ENCODE results near the gene KANSL1. TPM values are rescaled to one million over a fixed set of nuclear protein-coding genes. Genes with fewer than 3 reads are reported as not detected.

Gene KANSL1
- total and polyA plus RNA-seq, 9 of the 15 experiments (the other 6 are each of a cell fraction or from before 2014, with no cell fraction given): 3.6 to 55.4 (median 31.8) TPM

DNA sequence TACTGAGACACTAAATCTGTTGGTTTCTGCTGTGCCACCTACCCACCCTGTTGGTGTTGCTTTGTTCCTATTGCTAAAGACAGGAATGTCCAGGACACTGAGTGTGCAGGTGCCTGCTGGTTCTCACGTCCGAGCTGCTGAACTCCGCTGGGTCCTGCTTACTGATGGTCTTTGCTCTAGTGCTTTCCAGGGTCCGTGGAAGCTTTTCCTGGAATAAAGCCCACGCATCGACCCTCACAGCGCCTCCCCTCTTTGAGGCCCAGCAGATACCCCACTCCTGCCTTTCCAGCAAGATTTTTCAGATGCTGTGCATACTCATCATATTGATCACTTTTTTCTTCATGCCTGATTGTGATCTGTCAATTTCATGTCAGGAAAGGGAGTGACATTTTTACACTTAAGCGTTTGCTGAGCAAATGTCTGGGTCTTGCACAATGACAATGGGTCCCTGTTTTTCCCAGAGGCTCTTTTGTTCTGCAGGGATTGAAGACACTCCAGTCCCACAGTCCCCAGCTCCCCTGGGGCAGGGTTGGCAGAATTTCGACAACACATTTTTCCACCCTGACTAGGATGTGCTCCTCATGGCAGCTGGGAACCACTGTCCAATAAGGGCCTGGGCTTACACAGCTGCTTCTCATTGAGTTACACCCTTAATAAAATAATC is 179.6 kb downstream of the KANSL1 start:
- DNase-seq (ENCODE audit: extremely low read depth in 1 of 4, low spot score in 3 of 4): no peak
- Histone ChIP-seq H2AFZ (ENCODE audit: low read depth, low read length) (no peak overlapping the region), H3K9ac (ENCODE audit: insufficient read depth in 1 of 2, low read depth in 2 of 2, low read length in 2 of 2) (0 out of 4 replicates have a peak overlapping the region, but pooled peaks of 1 of the 2 experiments have one; percentile 21), H4K20me1 (replicated peaks; ENCODE audit: control insufficient read depth, insufficient read depth, low read length) (peaks cover 3% of the 10 kb centered on the region; the same call in 1 of the 2 replicates), H3K27ac (ENCODE audit: extremely low read depth, low read depth, low read length) (no peak overlapping the region), H3K4me3 (no peak overlapping the region), H3K79me2 (ENCODE audit: control insufficient read depth, insufficient read depth, low read length) (no peaks in the 10 kb centered on the region), H3K36me3 (ENCODE audit: control insufficient read depth, insufficient read depth, low read length) (no peaks in the 10 kb centered on the region), H3K4me2 (ENCODE audit: insufficient read depth, low read length) (no peak overlapping the region), H3K9me1 (ENCODE audit: control insufficient read depth, insufficient read depth, low read length) (no peaks in the 10 kb centered on the region), H3K27me3 (ENCODE audit: control insufficient read depth in 2 of 2, insufficient read depth in 2 of 2, low read length in 2 of 2) (peaks cover 3 to 34% of the 10 kb centered on the region in 2 experiments; a peak in 3 of 5 replicates), H3K9me3 (replicated peaks; ENCODE audit: control insufficient read depth, insufficient read depth, low read depth, low read length) (no peaks in the 10 kb centered on the region), H3K4me1 (replicated peaks in 1 of 2; ENCODE audit: control insufficient read depth in 2 of 2, insufficient read depth in 2 of 2, low read length in 2 of 2) (peaks cover 0 to 27% of the 10 kb centered on the region in 2 experiments; a peak in 4 of 5 replicates)
- POLR2A ChIA-PET: interaction anchor here (0.9 to 1.3 kb wide), 3 partner anchors 17 to 117 kb away, joined by 4 to 5 read pairs (median 5); no protein-coding TSS in a partner anchor
- ATAC-seq: no peak
- intact Hi-C loops (cut with micrococcal nuclease): no loop called here
- no TSS peak for BruUV-seq (replicated peaks)
- in situ Hi-C loops (cut with MboI): no loop called here
- WGBS (ENCODE audit: insufficient coverage, low coverage, missing lambda C conversion rate): 27% methylated on average over 9 of the region's 9 CpGs
- CTCF ChIA-PET (ENCODE audit: low intra/inter-chr PET ratio): no interaction called here
- TF ChIP-seq KAT7 (CRISPR knock-in tag; IDR thresholded peaks at IDR 0.05; ENCODE audit: borderline replicate concordance) (no peak), PHF8 (IDR thresholded peaks at IDR 0.05; ENCODE audit: borderline replicate concordance, low read length) (no peak), CC2D1A (IDR thresholded peaks at IDR 0.05) (no peak)
- no peak for FAIRE-seq

DNA sequence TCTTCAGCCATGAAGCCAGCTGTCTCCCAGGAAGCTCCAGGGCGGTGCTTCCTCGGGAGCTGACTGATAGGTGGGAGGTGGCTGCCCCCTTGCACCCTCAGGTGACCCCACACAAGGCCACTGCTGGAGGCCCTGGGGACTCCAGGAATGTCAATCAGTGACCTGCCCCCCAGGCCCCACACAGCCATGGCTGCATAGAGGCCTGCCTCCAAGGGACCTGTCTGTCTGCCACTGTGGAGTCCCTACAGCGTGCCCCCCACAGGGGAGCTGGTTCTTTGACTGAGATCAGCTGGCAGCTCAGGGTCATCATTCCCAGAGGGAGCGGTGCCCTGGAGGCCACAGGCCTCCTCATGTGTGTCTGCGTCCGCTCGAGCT is 180.1 kb downstream of the KANSL1 start:
- in situ Hi-C loops (cut with MboI) (no loop called here), intact Hi-C loops (cut with micrococcal nuclease) (no loop called here)
- ChIA-PET POLR2A (interaction anchor here (0.9 to 1.3 kb wide), 2 partner anchors 18 to 22 kb away, joined by 5 read pairs; no protein-coding TSS in a partner anchor), CTCF (ENCODE audit: low intra/inter-chr PET ratio) (no interaction called here)
- no peaks in the 10 kb centered on the region for H3K9me1 ChIP-seq (ENCODE audit: control insufficient read depth, insufficient read depth, low read length)
- FAIRE-seq: no peak
- no peak overlapping the region for H3K27ac ChIP-seq (ENCODE audit: extremely low read depth, low read depth, low read length)
- no peak overlapping the region for H3K4me3 ChIP-seq
- DNase-seq (ENCODE audit: extremely low read depth in 1 of 4, low spot score in 3 of 4): no peak
- no peak overlapping the region for H3K4me2 ChIP-seq (ENCODE audit: insufficient read depth, low read length)
- no peak for ATAC-seq
- TF ChIP-seq FOXJ2 (tag; IDR thresholded peaks at IDR 0.05) (no peak), TEAD2 (tag; IDR thresholded peaks at IDR 0.05) (no peak), RFX7 (CRISPR knock-in tag; IDR thresholded peaks at IDR 0.05) (no peak), CCAR2 (IDR thresholded peaks at IDR 0.05; ENCODE audit: low read depth, low read length) (no peak)
- TF ChIP-seq, protein P1, sequence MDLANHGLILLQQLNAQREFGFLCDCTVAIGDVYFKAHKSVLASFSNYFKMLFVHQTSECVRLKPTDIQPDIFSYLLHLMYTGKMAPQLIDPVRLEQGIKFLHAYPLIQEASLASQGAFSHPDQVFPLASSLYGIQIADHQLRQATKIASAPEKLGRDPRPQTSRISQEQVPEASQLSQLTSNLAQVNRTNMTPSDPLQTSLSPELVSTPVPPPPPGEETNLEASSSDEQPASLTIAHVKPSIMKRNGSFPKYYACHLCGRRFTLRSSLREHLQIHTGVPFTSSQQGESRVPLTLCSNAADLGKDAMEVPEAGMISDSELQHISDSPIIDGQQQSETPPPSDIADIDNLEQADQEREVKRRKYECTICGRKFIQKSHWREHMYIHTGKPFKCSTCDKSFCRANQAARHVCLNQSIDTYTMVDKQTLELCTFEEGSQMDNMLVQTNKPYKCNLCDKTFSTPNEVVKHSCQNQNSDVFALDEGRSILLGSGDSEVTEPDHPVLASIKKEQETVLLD (IDR thresholded peaks at IDR 0.05): no peak
- peaks cover 0 to 27% of the 10 kb centered on the region in 2 experiments; a peak in 4 of 5 replicates for H3K4me1 ChIP-seq (replicated peaks in 1 of 2; ENCODE audit: control insufficient read depth in 2 of 2, insufficient read depth in 2 of 2, low read length in 2 of 2)
- BruUV-seq (replicated peaks): no TSS peak
- peaks cover 3% of the 10 kb centered on the region; the same call in 1 of the 2 replicates for H4K20me1 ChIP-seq (replicated peaks; ENCODE audit: control insufficient read depth, insufficient read depth, low read length)
- no peaks in the 10 kb centered on the region for H3K36me3 ChIP-seq (ENCODE audit: control insufficient read depth, insufficient read depth, low read length)
- H2AFZ ChIP-seq (ENCODE audit: low read depth, low read length): no peak overlapping the region
- H3K79me2 ChIP-seq (ENCODE audit: control insufficient read depth, insufficient read depth, low read length): no peaks in the 10 kb centered on the region
- WGBS (ENCODE audit: insufficient coverage, low coverage, missing lambda C conversion rate): 49% methylated on average over 6 of the region's 7 CpGs
- no peaks in the 10 kb centered on the region for H3K9me3 ChIP-seq (replicated peaks; ENCODE audit: control insufficient read depth, insufficient read depth, low read depth, low read length)
- H3K9ac ChIP-seq (ENCODE audit: insufficient read depth in 1 of 2, low read depth in 2 of 2, low read length in 2 of 2): peak overlapping the region in 1 of 2 experiments; percentile 21; a peak in 1 of 4 replicates
- H3K27me3 ChIP-seq (ENCODE audit: control insufficient read depth in 2 of 2, insufficient read depth in 2 of 2, low read length in 2 of 2): peaks cover 3 to 34% of the 10 kb centered on the region in 2 experiments; a peak in 3 of 5 replicates

Data from K562 (cell line).